ENCODE data around the gene CFAP65. TPM values are rescaled to one million over a fixed set of nuclear protein-coding genes. Genes with fewer than 3 reads are reported as not detected.

The CFAP65 gene
- total and polyA plus RNA-seq, 2 of the 13 experiments (the other 11 are each of a cell fraction or from before 2014, with no cell fraction given), result 0.05 TPM; not detected in 1

GRCh38 chr2:218962859-218963492 is 78.3 kb downstream of the CFAP65 start (continued):
- 0 out of 2 replicates have a peak, but pooled peaks have one; percentile 18 for TF ChIP-seq ZHX2 (IDR thresholded peaks at IDR 0.05; ENCODE audit: low read depth)
- peak; percentile 91; the same call in 1 of the 2 replicates for TF ChIP-seq ZHX2 (CRISPR knock-in tag; IDR thresholded peaks at IDR 0.05; ENCODE audit: borderline replicate concordance)
- TF ChIP-seq, protein P1, sequence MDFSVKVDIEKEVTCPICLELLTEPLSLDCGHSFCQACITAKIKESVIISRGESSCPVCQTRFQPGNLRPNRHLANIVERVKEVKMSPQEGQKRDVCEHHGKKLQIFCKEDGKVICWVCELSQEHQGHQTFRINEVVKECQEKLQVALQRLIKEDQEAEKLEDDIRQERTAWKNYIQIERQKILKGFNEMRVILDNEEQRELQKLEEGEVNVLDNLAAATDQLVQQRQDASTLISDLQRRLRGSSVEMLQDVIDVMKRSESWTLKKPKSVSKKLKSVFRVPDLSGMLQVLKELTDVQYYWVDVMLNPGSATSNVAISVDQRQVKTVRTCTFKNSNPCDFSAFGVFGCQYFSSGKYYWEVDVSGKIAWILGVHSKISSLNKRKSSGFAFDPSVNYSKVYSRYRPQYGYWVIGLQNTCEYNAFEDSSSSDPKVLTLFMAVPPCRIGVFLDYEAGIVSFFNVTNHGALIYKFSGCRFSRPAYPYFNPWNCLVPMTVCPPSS (IDR thresholded peaks at IDR 0.05), result no peak
- no peak for TF ChIP-seq NCOR1 (IDR thresholded peaks at IDR 0.05; ENCODE audit: borderline replicate concordance, low read length)
- TF ChIP-seq ISL2 (CRISPR knock-in tag; IDR thresholded peaks at IDR 0.05), result peak; percentile 69; the same call in 1 of the 2 replicates
- TF ChIP-seq CEBPG (CRISPR knock-in tag; IDR thresholded peaks at IDR 0.05), result no peak
- TF ChIP-seq TBL1XR1 (IDR thresholded peaks at IDR 0.05; ENCODE audit: borderline replicate concordance, low read length, partially characterized antibody), result no peak
- no peak for TF ChIP-seq CBFB (CRISPR knock-in tag; IDR thresholded peaks at IDR 0.05)
- no peak for TF ChIP-seq NFE2L1 (CRISPR knock-in tag; IDR thresholded peaks at IDR 0.05; ENCODE audit: borderline replicate concordance)
- TF ChIP-seq TGIF2 (CRISPR knock-in tag; IDR thresholded peaks at IDR 0.05), result no peak
- TF ChIP-seq ZNF550 (CRISPR knock-in tag; IDR thresholded peaks at IDR 0.05; ENCODE audit: borderline replicate concordance), result no peak
- peak; percentile 98 for TF ChIP-seq NFKB2 (CRISPR knock-in tag; IDR thresholded peaks at IDR 0.05; ENCODE audit: borderline replicate concordance)
- TF ChIP-seq HNRNPL (IDR thresholded peaks at IDR 0.05; ENCODE audit: low read depth, low read length), result no peak
- no peak for TF ChIP-seq RORA (CRISPR knock-in tag; IDR thresholded peaks at IDR 0.05)
- TF ChIP-seq STAT5B (CRISPR knock-in tag; IDR thresholded peaks at IDR 0.05), result no peak
- TF ChIP-seq SOX5 (CRISPR knock-in tag; IDR thresholded peaks at IDR 0.05; ENCODE audit: borderline replicate concordance), result peak; percentile 31; the same call in 1 of the 2 replicates
- TF ChIP-seq ZBTB44 (CRISPR knock-in tag; IDR thresholded peaks at IDR 0.05), result peak; percentile 96
- peak; percentile 91; the same call in 1 of the 2 replicates for TF ChIP-seq ZNF138 (CRISPR knock-in tag; IDR thresholded peaks at IDR 0.05; ENCODE audit: low read depth)
- TF ChIP-seq SMAD9 (CRISPR knock-in tag; IDR thresholded peaks at IDR 0.05), result 0 out of 2 replicates have a peak, but pooled peaks have one; percentile 88
- TF ChIP-seq ZFYVE20 (CRISPR knock-in tag; IDR thresholded peaks at IDR 0.05; ENCODE audit: borderline replicate concordance, low read depth), result no peak
- TF ChIP-seq ZNF558 (CRISPR knock-in tag; IDR thresholded peaks at IDR 0.05; ENCODE audit: borderline replicate concordance), result peak; percentile 86; the same call in 1 of the 2 replicates
- no peak for TF ChIP-seq SETDB1 (CRISPR knock-in tag; IDR thresholded peaks at IDR 0.05; ENCODE audit: borderline replicate concordance)
- 0 out of 2 replicates have a peak, but pooled peaks have one; percentile 56 for TF ChIP-seq ZNF451 (CRISPR knock-in tag; IDR thresholded peaks at IDR 0.05)

All from HepG2 (cell line).